Stimulated activated CD8-positive, alpha-beta memory T cell treated with anti-CD3 and anti-CD28 coated beads, Interleukin-12 subunit alpha, Interleukin-12 subunit beta, amount 100 ng/mL, for 4 hours (primary cell): ENCODE results near the gene DDRGK1.

Experiments used
- DNase-seq: peaks from one replicate; pipeline ENCODE4 v3.0.0-alpha.2; 2020; ENCODE audit warnings: low read depth

The DDRGK1 gene

GRCh38 chr20:3235666-3236324 is 31.3 kb upstream of the DDRGK1 start:
- no peak for DNase-seq

DNA sequence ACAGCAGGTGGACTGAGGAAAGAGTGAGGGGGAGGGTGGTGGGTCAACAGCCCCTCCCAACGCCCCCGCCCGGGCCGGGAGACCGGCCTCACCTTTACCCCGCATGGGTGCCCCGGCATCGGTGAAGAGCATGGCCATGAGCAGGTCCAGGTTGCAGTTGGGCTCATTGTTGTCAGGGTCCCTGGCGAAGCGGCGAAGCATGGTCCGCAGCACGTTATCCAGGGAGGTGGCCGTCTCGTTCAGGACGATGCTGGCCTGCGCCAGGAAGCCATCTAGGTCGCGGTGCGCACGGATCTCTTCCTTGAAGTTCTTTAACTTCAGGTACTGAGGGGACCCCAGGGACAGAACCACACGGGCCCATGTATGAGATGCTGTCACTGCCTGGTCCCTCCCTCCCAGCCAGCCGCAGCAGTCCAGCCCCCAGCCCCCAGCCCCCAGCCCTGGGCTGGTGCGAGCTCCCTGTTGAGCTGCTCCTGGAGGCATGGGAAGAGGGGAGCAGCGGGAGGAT is 29.6 kb upstream of the DDRGK1 start:
- DNase-seq = no peak

GRCh38 chr20:3233131-3233990 is 28.9 kb upstream of the DDRGK1 start:
- no peak for DNase-seq

DNA sequence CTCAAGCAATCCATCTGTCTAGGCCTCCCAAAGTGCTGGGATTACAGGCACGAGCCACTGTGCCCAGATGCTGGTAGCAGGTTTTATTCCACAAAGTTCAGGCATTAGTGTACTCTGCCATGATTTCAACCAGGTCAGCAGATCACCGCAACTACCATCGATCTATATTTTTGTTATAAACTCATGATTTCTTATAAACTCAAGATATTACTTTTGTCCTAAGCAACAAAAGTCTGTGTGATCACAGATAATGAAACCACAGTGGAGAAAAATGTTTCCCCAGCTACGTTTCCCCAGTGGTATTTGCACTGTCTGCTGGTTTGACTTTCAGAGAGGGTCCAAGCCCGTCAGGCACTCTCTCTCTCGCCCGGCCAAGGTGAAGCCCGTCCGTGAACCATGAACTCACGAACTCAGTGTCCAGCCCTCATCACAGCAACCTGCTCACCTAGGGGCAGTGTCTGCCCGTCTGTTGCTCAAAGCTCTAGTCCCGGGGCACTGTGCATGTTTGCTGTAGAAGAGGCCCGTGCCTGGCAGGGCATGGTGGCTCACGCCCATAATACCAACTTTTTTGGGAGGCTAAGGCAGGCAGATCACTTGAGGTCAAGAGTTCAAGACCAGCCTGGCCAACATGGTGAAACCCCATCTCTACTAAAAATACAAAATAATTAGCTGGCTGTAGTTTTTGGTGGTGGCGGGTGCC is 27.6 kb upstream of the DDRGK1 start:
- no peak for DNase-seq

DNA sequence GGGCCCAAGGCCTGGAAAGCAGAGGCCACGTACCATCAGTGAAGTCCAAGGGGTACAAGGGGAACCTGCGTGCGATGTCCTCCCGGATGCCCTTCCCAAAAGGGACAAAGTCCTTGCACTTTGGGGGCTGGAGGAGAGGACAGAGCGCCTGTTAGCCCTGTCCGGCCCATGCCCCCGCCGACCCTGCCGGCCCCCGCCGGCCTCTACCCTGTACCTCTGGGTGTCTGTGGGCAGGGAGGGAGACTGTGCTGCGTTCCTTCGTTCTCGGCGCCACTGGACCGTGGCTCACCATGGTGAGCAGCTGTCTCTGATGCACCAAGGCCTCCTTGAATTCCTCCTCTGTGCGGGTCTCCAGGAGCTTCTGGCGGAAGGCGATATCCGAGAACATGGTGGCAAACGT is 26.6 kb upstream of the DDRGK1 start:
- no peak for DNase-seq

DNA sequence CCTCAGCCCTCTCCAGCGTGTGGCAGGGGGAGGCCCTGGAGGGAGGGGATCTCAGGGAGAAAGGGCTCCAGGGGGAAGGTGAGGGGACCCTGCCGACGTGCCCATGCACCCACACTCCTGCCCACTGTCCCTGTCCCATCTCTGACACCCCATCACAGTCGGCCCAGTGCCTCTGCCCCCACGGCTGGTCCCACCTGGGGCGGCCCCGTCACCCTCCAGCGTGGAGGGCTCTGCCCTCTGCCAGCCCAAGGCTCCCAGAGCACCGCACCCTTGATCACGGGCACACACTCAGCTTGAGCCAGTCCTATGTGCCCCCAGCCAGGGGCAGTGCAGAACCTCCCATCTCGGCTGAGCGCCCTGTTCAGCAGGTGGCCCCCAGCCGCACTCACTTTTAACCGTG is 25.3 kb upstream of the DDRGK1 start:
- no peak for DNase-seq

DNA sequence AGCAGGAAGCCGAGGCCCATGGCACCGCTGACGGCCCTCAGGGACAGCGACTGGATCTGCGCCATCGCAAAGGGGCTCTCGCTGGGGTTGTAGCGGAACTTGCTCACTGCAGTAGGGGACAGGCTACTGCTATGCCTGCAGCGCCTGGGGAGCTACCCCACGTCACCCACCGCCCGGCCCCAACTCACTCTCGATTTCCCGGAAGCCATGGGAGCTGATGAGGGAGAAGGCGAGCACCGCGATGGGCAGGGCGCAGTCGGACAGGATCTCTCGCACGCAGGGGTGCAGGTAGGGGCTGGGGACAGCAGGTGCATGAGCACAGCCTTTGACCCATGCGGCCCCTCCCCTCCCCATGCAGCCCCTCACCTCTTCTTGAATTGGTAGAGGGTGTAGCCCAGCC is 24.7 kb upstream of the DDRGK1 start:
- no peak for DNase-seq

DNA sequence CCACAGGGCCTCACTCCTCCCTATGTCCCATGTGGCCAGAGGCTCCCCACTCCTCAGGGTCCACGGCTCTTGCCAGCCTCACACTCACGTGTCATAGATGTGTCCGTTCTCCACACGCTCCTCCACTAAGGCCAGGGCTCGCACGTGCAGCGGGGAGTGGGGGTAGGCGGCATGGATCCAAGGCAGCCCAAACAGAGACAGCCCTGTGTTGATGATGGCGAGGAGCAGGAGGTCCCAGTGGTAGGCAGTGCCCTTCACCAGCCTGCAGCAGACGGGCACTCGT is 24.2 kb upstream of the DDRGK1 start:
- DNase-seq = no peak

DNA sequence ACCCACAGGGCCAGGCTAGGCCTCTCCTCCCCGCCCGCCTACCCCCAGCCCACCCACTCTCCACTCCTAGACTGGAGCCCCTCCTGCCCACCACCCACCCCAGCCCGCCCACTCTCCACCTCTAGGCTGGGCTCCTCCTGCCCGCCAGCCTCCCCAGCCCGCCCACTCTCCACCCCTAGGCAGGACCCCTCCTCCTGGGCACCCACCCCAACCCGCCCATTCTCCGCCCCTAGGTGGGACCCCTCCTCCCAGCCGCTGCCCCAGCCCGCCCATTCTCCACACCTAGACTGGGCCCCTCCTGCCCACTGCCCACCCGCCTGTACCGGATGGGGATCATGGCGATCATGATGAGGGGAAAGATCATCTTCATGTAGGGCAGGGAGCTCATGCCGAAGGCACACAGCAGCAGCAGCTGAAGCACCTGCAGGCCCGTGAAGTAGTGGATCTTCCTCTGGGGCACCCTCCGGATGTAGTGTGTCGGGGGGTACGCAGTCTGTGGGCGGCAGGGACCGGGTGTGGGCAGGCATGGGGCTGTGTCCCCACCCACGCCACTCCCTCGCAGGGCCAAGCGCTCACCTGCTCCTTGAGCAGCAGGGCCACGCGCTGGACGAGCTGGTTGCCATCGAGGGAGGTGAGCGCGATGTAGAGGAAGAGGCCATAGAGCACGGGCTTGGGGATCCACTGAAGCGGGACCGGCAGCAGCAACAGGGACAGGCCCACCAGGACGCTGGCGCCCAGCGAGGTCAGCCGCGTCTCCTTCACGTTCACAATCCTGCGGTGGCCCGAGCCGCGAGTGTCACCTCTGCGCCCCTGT is 23.7 kb upstream of the DDRGK1 start:
- DNase-seq = no peak

GRCh38 chr20:3227506-3227905 is 23.0 kb upstream of the DDRGK1 start:
- no peak for DNase-seq

GRCh38 chr20:3226864-3227263 is 22.4 kb upstream of the DDRGK1 start:
- DNase-seq = no peak

DNA sequence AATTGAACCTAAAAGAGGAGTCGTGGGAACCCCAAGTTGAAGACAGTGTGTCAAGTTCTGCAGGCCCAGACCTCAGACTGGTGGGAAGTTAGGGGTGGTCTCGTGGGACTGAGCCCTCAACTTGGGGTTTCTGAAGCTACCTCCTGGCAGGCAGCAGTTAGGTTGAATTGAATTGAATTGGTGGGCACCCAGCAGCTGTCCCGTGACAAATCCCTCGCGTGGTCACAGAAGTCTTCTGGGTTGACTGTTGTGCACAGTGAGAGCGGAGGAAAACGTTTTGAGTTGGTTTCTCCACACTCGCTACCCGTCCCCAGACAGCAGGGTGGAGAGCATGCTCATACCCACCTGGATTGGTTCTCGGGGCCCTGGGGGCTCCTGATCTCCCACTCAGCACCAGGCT is 21.6 kb upstream of the DDRGK1 start:
- no peak for DNase-seq

GRCh38 chr20:3224681-3225421 is 20.4 kb upstream of the DDRGK1 start:
- DNase-seq = no peak

GRCh38 chr20:3223994-3224680 is 19.7 kb upstream of the DDRGK1 start:
- no peak for DNase-seq

GRCh38 chr20:3223651-3223993 is 19.1 kb upstream of the DDRGK1 start:
- no peak for DNase-seq

GRCh38 chr20:3222635-3223600 is 18.4 kb upstream of the DDRGK1 start:
- DNase-seq = no peak

DNA sequence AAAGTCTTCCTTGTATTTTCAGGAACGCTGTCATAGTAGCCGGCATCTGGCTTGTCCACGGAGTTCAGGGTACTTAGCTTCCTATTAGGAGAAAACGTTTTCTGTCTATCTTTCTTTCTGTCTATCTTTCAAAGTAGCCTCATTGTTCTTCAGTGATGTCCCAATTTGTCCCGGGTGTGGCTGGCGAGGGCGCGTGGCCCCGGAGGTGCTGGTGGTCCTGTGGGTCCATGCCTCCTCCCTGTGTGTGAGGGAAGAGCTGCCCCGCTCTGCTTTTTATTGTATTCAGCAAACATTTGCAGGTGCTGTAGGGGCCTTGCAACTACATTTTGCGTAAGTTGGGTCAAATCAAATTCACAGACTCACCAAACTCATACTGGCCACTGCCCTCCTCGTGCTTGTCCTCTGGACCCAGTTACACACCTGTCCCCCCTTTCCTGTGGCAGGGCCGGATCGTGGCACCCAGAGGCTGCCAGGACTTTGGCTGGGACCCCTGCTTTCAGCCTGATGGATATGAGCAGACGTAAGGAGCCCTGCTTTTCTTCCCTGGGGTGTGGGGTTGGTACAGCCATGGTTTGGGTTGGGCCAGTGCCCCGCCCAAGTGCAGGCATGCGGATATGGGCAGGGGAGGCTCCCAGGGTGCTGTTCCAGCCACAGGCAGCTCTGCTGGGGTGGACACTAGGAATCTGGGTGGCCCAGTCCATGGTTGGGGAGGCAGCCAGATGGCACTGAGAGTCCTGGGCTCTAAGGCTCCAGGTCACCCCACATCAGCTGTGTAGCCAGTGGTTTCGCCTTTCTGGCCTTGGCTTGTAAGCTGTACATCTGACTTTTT is 17.1 kb upstream of the DDRGK1 start:
- no peak for DNase-seq

GRCh38 chr20:3218307-3218988 is 14.0 kb upstream of the DDRGK1 start:
- peak; percentile 48 for DNase-seq
